Measurements from ENCODE around the gene PGAM2. TPM values are rescaled to one million over a fixed set of nuclear protein-coding genes. Genes with fewer than 3 reads are reported as not detected.

PGAM2 gene
- total RNA-seq, 2 experiments from 2014 or later = 0.34 to 0.43 TPM

- Mint-ChIP-seq H3K36me3 (peaks cover 34% of the 10 kb centered on the region), H3K27me3 (no peaks in the 10 kb centered on the region)
Observed at GRCh38 chr7:44058759-44059218, 6.6 kb downstream of the PGAM2 start.

GRCh38 chr7:44057849-44058758 lies 7.3 kb downstream of the PGAM2 start:
- H3K9me3 Mint-ChIP-seq = no peaks in the 10 kb centered on the region
- no peaks in the 10 kb centered on the region for H3K27me3 Mint-ChIP-seq
- H3K27ac Mint-ChIP-seq = peak overlapping the region; percentile 86
- peaks cover 39% of the 10 kb centered on the region for H3K4me1 Mint-ChIP-seq
- no peak for DNase-seq
- H3K4me3 Mint-ChIP-seq = no peak overlapping the region
- peaks cover 34% of the 10 kb centered on the region for H3K36me3 Mint-ChIP-seq

More at GRCh38 chr7:44058759-44059218, 6.6 kb downstream of the PGAM2 start:
- Mint-ChIP-seq H3K27ac (peak overlapping the region; percentile 86), H3K4me1 (peaks cover 39% of the 10 kb centered on the region), H3K9me3 (no peaks in the 10 kb centered on the region), H3K4me3 (no peak overlapping the region)
- no peak for DNase-seq

- H3K4me1 Mint-ChIP-seq = peaks cover 43% of the 10 kb centered on the region
- H3K27me3 Mint-ChIP-seq = no peaks in the 10 kb centered on the region
- H3K36me3 Mint-ChIP-seq = peaks cover 38% of the 10 kb centered on the region
- H3K9me3 Mint-ChIP-seq = no peaks in the 10 kb centered on the region
- DNase-seq = no peak
- H3K27ac Mint-ChIP-seq = peak overlapping the region; percentile 69
- H3K4me3 Mint-ChIP-seq = no peak overlapping the region
Observed at GRCh38 chr7:44057181-44057848, 8.1 kb downstream of the PGAM2 start.

GRCh38 chr7:44056681-44057080 lies 8.7 kb downstream of the PGAM2 start:
- H3K4me1 Mint-ChIP-seq = peaks cover 47% of the 10 kb centered on the region

GRCh38 chr7:44052771-44053365 lies 12.5 kb downstream of the PGAM2 start:
- Mint-ChIP-seq H3K4me3 (no peak overlapping the region), H3K36me3 (peaks cover 51% of the 10 kb centered on the region), H3K27ac (no peak overlapping the region), H3K9me3 (no peaks in the 10 kb centered on the region), H3K4me1 (peaks cover 49% of the 10 kb centered on the region), H3K27me3 (no peaks in the 10 kb centered on the region)
- DNase-seq = no peak

More at GRCh38 chr7:44056681-44057080, 8.7 kb downstream of the PGAM2 start:
- Mint-ChIP-seq H3K27me3 (no peaks in the 10 kb centered on the region), H3K27ac (no peak overlapping the region), H3K9me3 (no peaks in the 10 kb centered on the region), H3K36me3 (peaks cover 42% of the 10 kb centered on the region), H3K4me3 (no peak overlapping the region)
- no peak for DNase-seq

GRCh38 chr7:44051611-44052220 lies 13.7 kb downstream of the PGAM2 start:
- Mint-ChIP-seq H3K4me1 (peaks cover 52% of the 10 kb centered on the region), H3K4me3 (no peak overlapping the region), H3K9me3 (no peaks in the 10 kb centered on the region), H3K27me3 (no peaks in the 10 kb centered on the region), H3K36me3 (peaks cover 56% of the 10 kb centered on the region), H3K27ac (peak overlapping the region; percentile 72)
- no peak for DNase-seq

GRCh38 chr7:44050915-44051560 lies 14.3 kb downstream of the PGAM2 start:
- no peaks in the 10 kb centered on the region for H3K9me3 Mint-ChIP-seq
- H3K36me3 Mint-ChIP-seq = peaks cover 60% of the 10 kb centered on the region
- peak overlapping the region; percentile 72 for H3K27ac Mint-ChIP-seq
- peaks cover 55% of the 10 kb centered on the region for H3K4me1 Mint-ChIP-seq
- H3K27me3 Mint-ChIP-seq = no peaks in the 10 kb centered on the region
- no peak for DNase-seq
- H3K4me3 Mint-ChIP-seq = no peak overlapping the region

GRCh38 chr7:44050121-44050914 lies 15.0 kb downstream of the PGAM2 start:
- no peak for DNase-seq
- no peak overlapping the region for H3K4me3 Mint-ChIP-seq
- no peaks in the 10 kb centered on the region for H3K9me3 Mint-ChIP-seq
- H3K27me3 Mint-ChIP-seq = no peaks in the 10 kb centered on the region
- H3K27ac Mint-ChIP-seq = peak overlapping the region; percentile 72
- peaks cover 55% of the 10 kb centered on the region for H3K4me1 Mint-ChIP-seq
- H3K36me3 Mint-ChIP-seq = peaks cover 64% of the 10 kb centered on the region

- H3K4me1 Mint-ChIP-seq = peaks cover 62% of the 10 kb centered on the region
- peaks cover 63% of the 10 kb centered on the region for H3K36me3 Mint-ChIP-seq
Observed at GRCh38 chr7:44048031-44048795, 17.2 kb downstream of the PGAM2 start.

GRCh38 chr7:44046321-44047061 lies 18.9 kb downstream of the PGAM2 start:
- H3K27me3 Mint-ChIP-seq = no peaks in the 10 kb centered on the region
- H3K36me3 Mint-ChIP-seq = peaks cover 51% of the 10 kb centered on the region
- H3K4me1 Mint-ChIP-seq = peaks cover 54% of the 10 kb centered on the region
- H3K4me3 Mint-ChIP-seq = peak overlapping the region; percentile 85
- no peaks in the 10 kb centered on the region for H3K9me3 Mint-ChIP-seq
- H3K27ac Mint-ChIP-seq = peak overlapping the region; percentile 87
- no peak for DNase-seq

More at GRCh38 chr7:44048031-44048795, 17.2 kb downstream of the PGAM2 start:
- DNase-seq = no peak
- no peak overlapping the region for H3K4me3 Mint-ChIP-seq
- H3K9me3 Mint-ChIP-seq = no peaks in the 10 kb centered on the region
- no peak overlapping the region for H3K27ac Mint-ChIP-seq
- no peaks in the 10 kb centered on the region for H3K27me3 Mint-ChIP-seq

- Mint-ChIP-seq H3K9me3 (no peaks in the 10 kb centered on the region), H3K36me3 (peaks cover 42% of the 10 kb centered on the region), H3K4me3 (peak overlapping the region; percentile 85), H3K4me1 (peaks cover 48% of the 10 kb centered on the region), H3K27me3 (no peaks in the 10 kb centered on the region), H3K27ac (peak overlapping the region; percentile 87)
- DNase-seq = no peak
Observed at GRCh38 chr7:44045226-44046014, 19.9 kb downstream of the PGAM2 start.

Measured in activated naive CD8-positive, alpha-beta T cell treated with anti-CD3 and anti-CD28 coated beads for 36 hours (primary cell).